SU-DHL-6 (cell line): ENCODE results near the gene C15orf61.

Experiments
- EZH2phosphoT487 ChIP-seq: fragments of 200-600 bp; sonication (generic), shearing (Covaris generic); conservative IDR thresholded peaks from 2 replicates; pipeline ENCODE4 v1.6.1; 2018; ENCODE audit warnings: mild to moderate bottlenecking, antibody characterized with exemption, low read length, moderate library complexity, mixed read lengths
- TF ChIP-seq, protein P1 (sequence below): fragments of 200-600 bp; sonication (generic); IDR thresholded peaks from one replicate; pipeline ENCODE4 v1.5.1; 2017; ENCODE audit warnings: antibody characterized with exemption, mild to moderate bottlenecking, low read length, moderate library complexity; ENCODE audit not compliant: insufficient read depth, poor library complexity, severe bottlenecking

- TF ChIP-seq EZH2phosphoT487, result no peak
- TF ChIP-seq, protein P1, sequence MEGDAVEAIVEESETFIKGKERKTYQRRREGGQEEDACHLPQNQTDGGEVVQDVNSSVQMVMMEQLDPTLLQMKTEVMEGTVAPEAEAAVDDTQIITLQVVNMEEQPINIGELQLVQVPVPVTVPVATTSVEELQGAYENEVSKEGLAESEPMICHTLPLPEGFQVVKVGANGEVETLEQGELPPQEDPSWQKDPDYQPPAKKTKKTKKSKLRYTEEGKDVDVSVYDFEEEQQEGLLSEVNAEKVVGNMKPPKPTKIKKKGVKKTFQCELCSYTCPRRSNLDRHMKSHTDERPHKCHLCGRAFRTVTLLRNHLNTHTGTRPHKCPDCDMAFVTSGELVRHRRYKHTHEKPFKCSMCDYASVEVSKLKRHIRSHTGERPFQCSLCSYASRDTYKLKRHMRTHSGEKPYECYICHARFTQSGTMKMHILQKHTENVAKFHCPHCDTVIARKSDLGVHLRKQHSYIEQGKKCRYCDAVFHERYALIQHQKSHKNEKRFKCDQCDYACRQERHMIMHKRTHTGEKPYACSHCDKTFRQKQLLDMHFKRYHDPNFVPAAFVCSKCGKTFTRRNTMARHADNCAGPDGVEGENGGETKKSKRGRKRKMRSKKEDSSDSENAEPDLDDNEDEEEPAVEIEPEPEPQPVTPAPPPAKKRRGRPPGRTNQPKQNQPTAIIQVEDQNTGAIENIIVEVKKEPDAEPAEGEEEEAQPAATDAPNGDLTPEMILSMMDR, result no peak
These were observed 2.4 kb downstream of the C15orf61 start for GRCh38 chr15:67523330-67523729.
